Measurements from ENCODE around the gene SYPL1.

Gene SYPL1

DNA sequence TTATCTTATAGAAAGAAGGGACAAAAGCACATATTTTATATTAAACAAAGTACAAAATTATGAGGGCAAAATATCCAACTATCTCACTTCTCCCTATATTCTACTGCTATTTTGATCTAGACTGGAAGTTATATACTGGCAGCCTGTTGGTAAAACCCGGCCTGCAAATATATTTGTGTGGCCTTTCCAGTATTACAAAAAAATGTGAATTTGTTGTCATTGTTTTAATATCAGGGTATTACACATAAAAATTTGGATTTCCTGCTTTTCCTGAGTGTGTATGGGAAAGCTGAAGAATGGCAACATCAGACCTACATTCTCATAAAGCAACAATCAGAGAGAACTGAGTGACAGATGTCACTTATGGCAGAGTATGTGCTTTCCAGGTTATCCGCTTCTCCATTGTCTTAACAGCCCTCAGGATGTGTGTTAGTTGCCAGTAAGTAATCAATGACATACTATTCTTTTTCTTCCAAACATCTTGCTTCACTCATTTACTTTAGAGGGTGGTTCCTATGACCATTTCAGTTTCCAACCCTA lies 7.3 kb downstream of the SYPL1 start:
- H3K4me1 ChIP-seq (ENCODE audit: control insufficient read depth in 1 of 2, insufficient read depth in 1 of 2, low read depth in 1 of 2, low read length in 1 of 2), result peaks cover 3 to 10% of the 10 kb centered on the region in 2 experiments

DNA sequence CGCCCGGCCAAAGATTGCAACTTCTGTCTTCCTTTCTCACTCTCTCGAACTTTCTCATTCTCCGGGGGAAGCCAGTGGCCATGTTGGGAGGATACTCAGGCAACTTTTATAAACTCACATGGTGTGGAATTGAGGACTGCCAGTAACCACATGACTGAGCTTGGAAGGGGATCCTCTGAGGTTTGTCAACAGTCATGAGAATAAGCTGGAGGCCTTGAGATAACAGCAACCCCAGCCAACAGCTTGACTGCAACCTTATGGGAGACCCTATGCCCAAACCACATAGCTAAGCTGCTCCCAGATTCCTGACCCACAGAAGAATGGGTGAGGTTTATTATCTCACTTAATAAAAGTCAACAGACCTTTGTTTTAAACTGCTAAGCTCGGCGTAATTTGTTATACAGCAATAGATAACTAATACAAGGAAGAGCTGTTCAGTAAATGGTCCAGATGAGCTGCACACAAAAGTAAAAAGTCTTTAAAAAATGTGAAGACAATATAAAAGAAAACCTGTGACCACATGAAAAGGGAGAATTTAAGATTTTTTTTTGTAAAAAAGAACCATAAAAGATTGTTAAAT lies 9.6 kb downstream of the SYPL1 start:
- Histone ChIP-seq H3K27ac (no peak overlapping the region), H3K36me3 (peaks cover 7% of the 10 kb centered on the region), H3K4me1 (ENCODE audit: control insufficient read depth in 1 of 2, insufficient read depth in 1 of 2, low read depth in 1 of 2, low read length in 1 of 2) (no peaks in the 10 kb centered on the region), H3K9me3 (no peaks in the 10 kb centered on the region), H3K27me3 (no peaks in the 10 kb centered on the region), H3K4me3 (ENCODE audit: low read depth in 1 of 2, low read length in 1 of 2) (no peak overlapping the region)
- TF ChIP-seq, protein P1, sequence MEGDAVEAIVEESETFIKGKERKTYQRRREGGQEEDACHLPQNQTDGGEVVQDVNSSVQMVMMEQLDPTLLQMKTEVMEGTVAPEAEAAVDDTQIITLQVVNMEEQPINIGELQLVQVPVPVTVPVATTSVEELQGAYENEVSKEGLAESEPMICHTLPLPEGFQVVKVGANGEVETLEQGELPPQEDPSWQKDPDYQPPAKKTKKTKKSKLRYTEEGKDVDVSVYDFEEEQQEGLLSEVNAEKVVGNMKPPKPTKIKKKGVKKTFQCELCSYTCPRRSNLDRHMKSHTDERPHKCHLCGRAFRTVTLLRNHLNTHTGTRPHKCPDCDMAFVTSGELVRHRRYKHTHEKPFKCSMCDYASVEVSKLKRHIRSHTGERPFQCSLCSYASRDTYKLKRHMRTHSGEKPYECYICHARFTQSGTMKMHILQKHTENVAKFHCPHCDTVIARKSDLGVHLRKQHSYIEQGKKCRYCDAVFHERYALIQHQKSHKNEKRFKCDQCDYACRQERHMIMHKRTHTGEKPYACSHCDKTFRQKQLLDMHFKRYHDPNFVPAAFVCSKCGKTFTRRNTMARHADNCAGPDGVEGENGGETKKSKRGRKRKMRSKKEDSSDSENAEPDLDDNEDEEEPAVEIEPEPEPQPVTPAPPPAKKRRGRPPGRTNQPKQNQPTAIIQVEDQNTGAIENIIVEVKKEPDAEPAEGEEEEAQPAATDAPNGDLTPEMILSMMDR (IDR thresholded peaks at IDR 0.05), result no peak

More for the DNA sequence above, 7.3 kb downstream of the SYPL1 start:
- TF ChIP-seq, protein P1 (IDR thresholded peaks at IDR 0.05), result no peak
- Histone ChIP-seq H3K4me3 (ENCODE audit: low read depth in 1 of 2, low read length in 1 of 2) (no peak overlapping the region), H3K36me3 (no peaks in the 10 kb centered on the region), H3K27ac (no peak overlapping the region), H3K9me3 (no peaks in the 10 kb centered on the region), H3K27me3 (no peaks in the 10 kb centered on the region)

DNA sequence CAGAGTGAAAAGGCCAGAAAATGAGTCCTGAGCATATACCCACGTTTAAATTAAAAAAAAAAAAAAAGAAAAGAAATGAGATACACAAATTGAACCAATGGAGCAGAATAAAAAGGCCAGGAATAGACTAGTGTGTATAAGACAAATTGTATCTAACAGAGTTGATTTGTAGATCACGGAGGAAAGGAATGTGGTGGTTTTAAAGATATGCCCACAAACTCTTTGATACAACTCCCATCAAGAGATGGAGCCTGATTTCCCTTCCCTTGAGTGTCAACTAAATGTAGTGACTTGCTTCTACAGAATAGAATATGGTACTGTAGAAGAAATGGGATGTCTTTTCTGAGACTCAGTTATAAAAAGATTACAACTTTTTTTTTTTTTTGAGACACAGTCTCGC lies 10.4 kb downstream of the SYPL1 start:
- Histone ChIP-seq H3K36me3 (peaks cover 14% of the 10 kb centered on the region), H3K27ac (no peak overlapping the region), H3K9me3 (no peaks in the 10 kb centered on the region)

GRCh38 chr7:106100863-106101629 lies 11.1 kb downstream of the SYPL1 start:
- Histone ChIP-seq H3K9me3 (no peaks in the 10 kb centered on the region), H3K27me3 (no peaks in the 10 kb centered on the region), H3K36me3 (peaks cover 19% of the 10 kb centered on the region), H3K27ac (no peak overlapping the region), H3K4me1 (ENCODE audit: control insufficient read depth in 1 of 2, insufficient read depth in 1 of 2, low read depth in 1 of 2, low read length in 1 of 2) (no peaks in the 10 kb centered on the region), H3K4me3 (ENCODE audit: low read depth in 1 of 2, low read length in 1 of 2) (no peak overlapping the region)
- TF ChIP-seq, protein P1 (IDR thresholded peaks at IDR 0.05), result no peak

More for the DNA sequence above, 10.4 kb downstream of the SYPL1 start:
- H3K27me3 ChIP-seq, result no peaks in the 10 kb centered on the region
- no peak overlapping the region for H3K4me3 ChIP-seq (ENCODE audit: low read depth in 1 of 2, low read length in 1 of 2)
- TF ChIP-seq, protein P1 (IDR thresholded peaks at IDR 0.05), result no peak
- H3K4me1 ChIP-seq (ENCODE audit: control insufficient read depth in 1 of 2, insufficient read depth in 1 of 2, low read depth in 1 of 2, low read length in 1 of 2), result no peaks in the 10 kb centered on the region

DNA sequence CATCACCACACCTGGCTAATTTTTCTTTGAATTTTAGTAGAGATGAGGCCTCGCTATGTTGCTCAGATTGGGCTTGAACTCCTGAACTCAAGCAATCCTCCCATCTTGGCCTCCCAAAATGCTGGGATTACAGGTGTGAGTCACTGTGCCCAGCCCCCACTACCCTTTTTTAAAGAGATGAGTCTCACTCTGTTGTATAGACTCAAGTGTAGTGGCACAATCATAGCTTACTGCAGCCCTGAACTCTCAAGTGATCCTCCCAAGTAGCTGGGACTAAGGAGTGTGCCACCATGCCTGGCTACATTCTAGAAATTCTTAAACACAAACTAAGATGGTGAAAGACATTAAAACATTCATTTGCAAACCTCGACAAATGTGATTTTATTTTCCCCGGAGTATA lies 12.6 kb downstream of the SYPL1 start:
- no peaks in the 10 kb centered on the region for H3K9me3 ChIP-seq

More for the DNA sequence above, 12.6 kb downstream of the SYPL1 start:
- Histone ChIP-seq H3K27me3 (no peaks in the 10 kb centered on the region), H3K36me3 (peaks cover 19% of the 10 kb centered on the region), H3K27ac (no peak overlapping the region), H3K4me3 (ENCODE audit: low read depth in 1 of 2, low read length in 1 of 2) (no peak overlapping the region), H3K4me1 (ENCODE audit: control insufficient read depth in 1 of 2, insufficient read depth in 1 of 2, low read depth in 1 of 2, low read length in 1 of 2) (no peaks in the 10 kb centered on the region)
- TF ChIP-seq, protein P1 (IDR thresholded peaks at IDR 0.05), result no peak

All from neutrophil (primary cell).